Stimulated activated CD4-positive, alpha-beta T cell treated with anti-CD3 and anti-CD28 coated beads, Interleukin-12 subunit alpha, Interleukin-12 subunit beta, amount 100 ng/mL, for 48 hours (primary cell): ENCODE measurements around the gene PPM1F.
"Not testable (repeated sequence)": the region's sequence is repeated elsewhere in the genome, so short reads cannot be mapped to it uniquely, and the experiment has no call there.

Source experiments
- DNase-seq, 3 donors: peaks; one replicate each; pipeline ENCODE4 v3.0.0-alpha.2; 2020; ENCODE audit warnings: low read depth in 2 of 3, low spot score in 1 of 3

PPM1F gene

GRCh38 chr22:21921729-21922128 is 30.9 kb downstream of the PPM1F start:
- no peak for DNase-seq

- DNase-seq, result no peak
Observed at GRCh38 chr22:21921184-21921721, 31.4 kb downstream of the PPM1F start.

- no peak for DNase-seq
Observed at GRCh38 chr22:21920341-21921183, 32.1 kb downstream of the PPM1F start.

- no peak for DNase-seq
Observed at GRCh38 chr22:21919526-21920307, 32.9 kb downstream of the PPM1F start.

GRCh38 chr22:21918466-21919185 is 34.0 kb downstream of the PPM1F start:
- no peak for DNase-seq

GRCh38 chr22:21917959-21918261 is 34.7 kb downstream of the PPM1F start:
- DNase-seq, result no peak

- DNase-seq, result no peak
Observed at GRCh38 chr22:21917181-21917958, 35.3 kb downstream of the PPM1F start.

- no peak for DNase-seq
Observed at GRCh38 chr22:21916309-21916918, 36.2 kb downstream of the PPM1F start.

- DNase-seq, result no peak
Observed at GRCh38 chr22:21915624-21916308, 36.9 kb downstream of the PPM1F start.

- DNase-seq, result not testable (repeated sequence)
Observed at GRCh38 chr22:21914033-21914642, 38.5 kb downstream of the PPM1F start.

GRCh38 chr22:21910367-21910766 is 42.3 kb downstream of the PPM1F start:
- not testable (repeated sequence) for DNase-seq

GRCh38 chr22:21909871-21910270 is 42.8 kb downstream of the PPM1F start:
- no peak for DNase-seq

- no peak for DNase-seq
Observed at GRCh38 chr22:21907638-21908522, 44.8 kb downstream of the PPM1F start.

GRCh38 chr22:21905234-21905633 is 47.4 kb downstream of the PPM1F start:
- DNase-seq, result not testable (repeated sequence)

- no peak for DNase-seq
Observed at GRCh38 chr22:21904250-21904789, 48.3 kb downstream of the PPM1F start.

GRCh38 chr22:21903283-21903682 is 49.4 kb downstream of the PPM1F start:
- no peak for DNase-seq

GRCh38 chr22:21902296-21903087 is 50.2 kb downstream of the PPM1F start:
- DNase-seq, result no peak
